ENCODE results near the gene RSPH3. TPM values are rescaled to one million over a fixed set of nuclear protein-coding genes. Genes with fewer than 3 reads are reported as not detected.

The RSPH3 gene
- total RNA-seq, result 1.3 and 1.5 TPM in 2 replicates

GRCh38 chr6:158999666-159000403 is at the start of gene RSPH3:
RSPH3 (minus strand) TSS chr6:159000202; CDS start chr6:158999550, 652 bp downstream.

GRCh38 chr6:159044899-159045727 is 45.1 kb upstream of the RSPH3 start, which contains the start of gene TAGAP:
TAGAP (minus strand) TSS chr6:159044991; CDS start chr6:159044146, 845 bp downstream.

Other genes with a start within 250 kb of the RSPH3 start
- gene EZR, start 180.8 kb downstream of the RSPH3 start, total RNA-seq, result 95.2 and 169 TPM in 2 replicates
- gene TAGAP, start 44.8 kb upstream of the RSPH3 start, total RNA-seq, result not detected in 2 replicates
- gene FNDC1, start 169.2 kb upstream of the RSPH3 start, total RNA-seq, result under 0.01 TPM in 1 of 2 replicates, not detected in the other

Measured in epithelial cell of umbilical artery (primary cell).